A549 (cell line): ENCODE data around the gene TFDP1. TPM values are rescaled to one million over a fixed set of nuclear protein-coding genes. Genes with fewer than 3 reads are reported as not detected.

ENCODE experiments used
- ATAC-seq, 2 experiments: fragments of 200-7000 bp in 1 of 2; fragments of >200 bp in 1 of 2; cut with Nextera tagmentation in 1 of 2; cut with Tn5 transposase in 1 of 2; 3 replicates each; pipeline versions ENCODE4 v1.8.0 to v1.9.1; 2018 to 2020; ENCODE audit warnings: mild to moderate bottlenecking in 1 of 2, moderate library complexity in 1 of 2
- CTCF ChIA-PET: fragments of 300-600 bp; sonication (Branson Sonifier 250); formaldehyde crosslinking; extraction: SDS; loops from one replicate; lab custom pipeline; 2021; ENCODE audit warnings: antibody characterized with exemption, inconsistent platforms; lab: Yijun Ruan, JAX
- POLR2A ChIA-PET: fragments of 350-600 bp; formaldehyde crosslinking; extraction: SDS; loops from one replicate; lab custom pipeline; 2021; ENCODE audit warnings: antibody characterized with exemption, inconsistent platforms; lab: Yijun Ruan, JAX
- DNase-seq, 2 experiments: peaks; one replicate each; pipeline versions ENCODE4 v3.0.0 to v3.0.0-alpha.2; 2011 to 2016; ENCODE audit warnings: low read depth in 1 of 2, low spot score in 1 of 2
- FAIRE-seq: peaks from 2 replicates; lab custom pipeline; 2011; peaks lifted over from hg19 to GRCh38; lab: Jason Lieb, UNC
- H3K27ac ChIP-seq, 2 experiments: fragments of >200 bp; sonication (Bioruptor Twin); formaldehyde crosslinking; 3 replicates each; pipeline ENCODE4 v1.5.1; 2016 to 2017
- H3K4me1 ChIP-seq: fragments of >200 bp; sonication (Bioruptor Twin); formaldehyde crosslinking; 3 replicates; pipeline ENCODE4 v1.6.1; 2016
- H3K4me2 ChIP-seq: fragments of >200 bp; sonication (Bioruptor Twin); formaldehyde crosslinking; 3 replicates; pipeline ENCODE4 v1.6.1; 2016
- H3K4me3 ChIP-seq: fragments of >200 bp; sonication (Bioruptor Twin); formaldehyde crosslinking; 3 replicates; pipeline ENCODE4 v1.5.1; 2016
- H3K9me3 ChIP-seq: fragments of >200 bp; sonication (Bioruptor Twin); formaldehyde crosslinking; 3 replicates; pipeline ENCODE4 v1.6.1; 2016
- ATOH8 ChIP-seq: fragments of 250-450 bp; sonication (Bioruptor Pico); IDR thresholded peaks from 2 replicates; pipeline ENCODE4 v1.5.0; 2020; ENCODE audit warnings: low read depth, mild to moderate bottlenecking, moderate library complexity
- BHLHE40 ChIP-seq: IDR thresholded peaks from 2 replicates; pipeline ENCODE4 v1.6.1; 2012; ENCODE audit warnings: low read depth, low read length, inconsistent platforms
- CBX2 ChIP-seq: fragments of 200-600 bp; sonication (generic); IDR thresholded peaks from 2 replicates; pipeline ENCODE4 v1.6.1; 2016; ENCODE audit warnings: low read depth, mild to moderate bottlenecking, borderline replicate concordance
- CBX8 ChIP-seq: fragments of 200-600 bp; sonication (generic); IDR thresholded peaks from 2 replicates; pipeline ENCODE4 v1.6.1; 2016
- CEBPB ChIP-seq, 2 experiments: fragments of >200 bp in 1 of 2; sonication (Bioruptor Twin) in 1 of 2; formaldehyde crosslinking in 1 of 2; IDR thresholded peaks; 2 replicates each; pipeline ENCODE4 v1.6.1; 2012 to 2016
- CHD2 ChIP-seq: fragments of 150-350 bp; IDR thresholded peaks from 2 replicates; pipeline ENCODE4 v1.6.1; 2014; ENCODE audit warnings: low read length; ENCODE audit not compliant: partially characterized antibody
- CHD4 ChIP-seq: fragments of 200-600 bp; sonication (generic); IDR thresholded peaks from 2 replicates; pipeline ENCODE4 v1.6.1; 2016; ENCODE audit warnings: antibody characterized with exemption, mild to moderate bottlenecking, borderline replicate concordance
- EHMT2 ChIP-seq: fragments of 200-600 bp; sonication (generic); IDR thresholded peaks from 2 replicates; pipeline ENCODE4 v1.6.1; 2016; ENCODE audit warnings: antibody characterized with exemption, low read depth, mild to moderate bottlenecking, moderate library complexity
- ESRRA ChIP-seq: fragments of 150-350 bp; IDR thresholded peaks from 2 replicates; pipeline ENCODE4 v1.6.1; 2014; ENCODE audit warnings: mild to moderate bottlenecking, low read length, borderline replicate concordance
- GATA3 ChIP-seq: IDR thresholded peaks from 2 replicates; pipeline ENCODE4 v1.6.1; 2012; ENCODE audit warnings: borderline replicate concordance
- HEYL ChIP-seq: fragments of 250-450 bp; sonication (Bioruptor Pico); IDR thresholded peaks from 2 replicates; pipeline ENCODE4 v1.8.0; 2021; ENCODE audit warnings: mild to moderate bottlenecking, moderate library complexity
- HOXB13 ChIP-seq: fragments of 250-450 bp; sonication (Bioruptor Pico); IDR thresholded peaks from 2 replicates; pipeline ENCODE4 v1.5.0; 2020; ENCODE audit warnings: low read depth, mild to moderate bottlenecking, moderate library complexity
- KDM1A ChIP-seq: fragments of 200-600 bp; sonication (generic); IDR thresholded peaks from 2 replicates; pipeline ENCODE4 v1.6.1; 2016; ENCODE audit warnings: low read depth, mild to moderate bottlenecking
- MYC ChIP-seq: IDR thresholded peaks from 2 replicates; pipeline ENCODE4 v1.6.1; 2012; ENCODE audit warnings: mild to moderate bottlenecking, inconsistent platforms, low read length, improper control_type of control experiment, borderline replicate concordance
- NFE2L2 ChIP-seq: fragments of 150-350 bp; conservative IDR thresholded peaks from 2 replicates; pipeline ENCODE4 v1.6.1; 2014; ENCODE audit warnings: low read length
- NPAS2 ChIP-seq: fragments of 250-450 bp; sonication (Bioruptor Pico); IDR thresholded peaks from 2 replicates; pipeline ENCODE4 v1.8.0; 2022; ENCODE audit warnings: mild to moderate bottlenecking, moderate library complexity, borderline replicate concordance
- NR3C1 ChIP-seq: fragments of >200 bp; sonication (Bioruptor Twin); formaldehyde crosslinking; IDR thresholded peaks from 3 replicates; pipeline ENCODE4 v1.6.1; 2017
- RARB ChIP-seq: fragments of 250-450 bp; sonication (Bioruptor Pico); IDR thresholded peaks from 2 replicates; pipeline ENCODE4 v1.8.0; 2021; ENCODE audit warnings: mild to moderate bottlenecking, moderate library complexity
- RCOR1 ChIP-seq: fragments of 150-350 bp; IDR thresholded peaks from 2 replicates; pipeline ENCODE4 v1.6.1; 2014; ENCODE audit warnings: antibody characterized with exemption, low read length, low read depth
- RFX5 ChIP-seq: fragments of 450-650 bp; IDR thresholded peaks from 2 replicates; pipeline ENCODE4 v1.7.1; 2014; ENCODE audit warnings: antibody characterized with exemption, mild to moderate bottlenecking, moderate library complexity
- TP53 ChIP-seq: fragments of 250-450 bp; sonication (Bioruptor Pico); IDR thresholded peaks from 2 replicates; pipeline ENCODE4 v1.5.0; 2021; ENCODE audit warnings: mild to moderate bottlenecking, moderate library complexity
- ZNF302 ChIP-seq: fragments of 250-450 bp; sonication (Bioruptor Pico); IDR thresholded peaks from 2 replicates; pipeline ENCODE4 v1.9.0; 2021; ENCODE audit warnings: inconsistent platforms, mild to moderate bottlenecking, moderate library complexity
- ZSCAN20 ChIP-seq: fragments of 250-450 bp; sonication (Bioruptor Pico); IDR thresholded peaks from 2 replicates; pipeline ENCODE4 v1.8.0; 2022; ENCODE audit warnings: mild to moderate bottlenecking, moderate library complexity
- WGBS: methylation state at CpG from one replicate; pipeline ENCODE4 v1.1.6; 2017; ENCODE audit errors: missing lambda C conversion rate; 5-methylcytosine and 5-hydroxymethylcytosine counted together
- polyA plus RNA-seq, 4 experiments: library from polyadenylated mRNA; depleted of rRNA in 3 of 4; stranded (reverse); fragments of >200 nt; fragmentation: RNase III in 1 of 4; extraction: RNeasy Plus Mini Kit Qiagen cat#74134 plus additional on column Dnase treatment in 1 of 4; gene quantifications; 2 replicates in 3 of 4; 3 replicates in 1 of 4; pipeline ENCODE4 v1.2.3, GENCODE V29; 2011 to 2017
- TF ChIP-seq, protein P1 (sequence below): fragments of 200-600 bp; sonication (generic); IDR thresholded peaks from 2 replicates; pipeline ENCODE4 v1.6.1; 2016; ENCODE audit warnings: antibody characterized with exemption, mild to moderate bottlenecking, moderate library complexity
- TF ChIP-seq, protein P2 (sequence below): IDR thresholded peaks from 2 replicates; pipeline ENCODE4 v1.6.1; 2012
- TF ChIP-seq, protein P3 (sequence below): fragments of >200 bp; sonication (Bioruptor Twin); formaldehyde crosslinking; IDR thresholded peaks from 3 replicates; pipeline ENCODE4 v1.5.1; 2016

The TFDP1 gene
- polyA plus RNA-seq, 2 of the 4 experiments (the other 2 are of a cell fraction), result 73.2 to 88.4 TPM

- CTCF ChIA-PET, result no interaction called here
- POLR2A ChIA-PET, result no interaction called here
- no peak overlapping the region for H3K4me3 ChIP-seq
- FAIRE-seq, result no peak
- no peaks in the 10 kb centered on the region for H3K9me3 ChIP-seq
- no peak for TF ChIP-seq CBX8
- ATAC-seq, result no peak
- H3K4me2 ChIP-seq, result no peak overlapping the region
- DNase-seq, result no peak
- no peak overlapping the region for H3K27ac ChIP-seq
- WGBS, result 77% methylated on average over 9 of the region's 26 CpGs
- no peaks in the 10 kb centered on the region for H3K4me1 ChIP-seq
These were observed 18.9 kb upstream of the TFDP1 start for GRCh38 chr13:113565526-113566226.

- ChIA-PET CTCF (no interaction called here), POLR2A (no interaction called here)
- Histone ChIP-seq H3K27ac (no peak overlapping the region), H3K9me3 (no peaks in the 10 kb centered on the region), H3K4me1 (no peaks in the 10 kb centered on the region), H3K4me3 (no peak overlapping the region), H3K4me2 (no peak overlapping the region)
- DNase-seq (no peak), FAIRE-seq (no peak), ATAC-seq (no peak)
- 68% methylated on average over 12 of the region's 17 CpGs for WGBS
- TF ChIP-seq ZSCAN20 (CRISPR knock-in tag), result no peak
- no peak for TF ChIP-seq HEYL (CRISPR knock-in tag)
- TF ChIP-seq CBX8, result no peak
- TF ChIP-seq ESRRA, result no peak
- no peak for TF ChIP-seq HOXB13
- no peak for TF ChIP-seq NPAS2
- TF ChIP-seq, protein P1, sequence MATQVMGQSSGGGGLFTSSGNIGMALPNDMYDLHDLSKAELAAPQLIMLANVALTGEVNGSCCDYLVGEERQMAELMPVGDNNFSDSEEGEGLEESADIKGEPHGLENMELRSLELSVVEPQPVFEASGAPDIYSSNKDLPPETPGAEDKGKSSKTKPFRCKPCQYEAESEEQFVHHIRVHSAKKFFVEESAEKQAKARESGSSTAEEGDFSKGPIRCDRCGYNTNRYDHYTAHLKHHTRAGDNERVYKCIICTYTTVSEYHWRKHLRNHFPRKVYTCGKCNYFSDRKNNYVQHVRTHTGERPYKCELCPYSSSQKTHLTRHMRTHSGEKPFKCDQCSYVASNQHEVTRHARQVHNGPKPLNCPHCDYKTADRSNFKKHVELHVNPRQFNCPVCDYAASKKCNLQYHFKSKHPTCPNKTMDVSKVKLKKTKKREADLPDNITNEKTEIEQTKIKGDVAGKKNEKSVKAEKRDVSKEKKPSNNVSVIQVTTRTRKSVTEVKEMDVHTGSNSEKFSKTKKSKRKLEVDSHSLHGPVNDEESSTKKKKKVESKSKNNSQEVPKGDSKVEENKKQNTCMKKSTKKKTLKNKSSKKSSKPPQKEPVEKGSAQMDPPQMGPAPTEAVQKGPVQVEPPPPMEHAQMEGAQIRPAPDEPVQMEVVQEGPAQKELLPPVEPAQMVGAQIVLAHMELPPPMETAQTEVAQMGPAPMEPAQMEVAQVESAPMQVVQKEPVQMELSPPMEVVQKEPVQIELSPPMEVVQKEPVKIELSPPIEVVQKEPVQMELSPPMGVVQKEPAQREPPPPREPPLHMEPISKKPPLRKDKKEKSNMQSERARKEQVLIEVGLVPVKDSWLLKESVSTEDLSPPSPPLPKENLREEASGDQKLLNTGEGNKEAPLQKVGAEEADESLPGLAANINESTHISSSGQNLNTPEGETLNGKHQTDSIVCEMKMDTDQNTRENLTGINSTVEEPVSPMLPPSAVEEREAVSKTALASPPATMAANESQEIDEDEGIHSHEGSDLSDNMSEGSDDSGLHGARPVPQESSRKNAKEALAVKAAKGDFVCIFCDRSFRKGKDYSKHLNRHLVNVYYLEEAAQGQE, result no peak
- TF ChIP-seq KDM1A, result no peak
- TF ChIP-seq CHD2, result no peak
- TF ChIP-seq TP53 (CRISPR knock-in tag), result no peak
- no peak for TF ChIP-seq RARB (CRISPR knock-in tag)
- no peak for TF ChIP-seq CHD4
- TF ChIP-seq NFE2L2, result no peak
- no peak for TF ChIP-seq ZNF302 (CRISPR knock-in tag)
- TF ChIP-seq, protein P2, sequence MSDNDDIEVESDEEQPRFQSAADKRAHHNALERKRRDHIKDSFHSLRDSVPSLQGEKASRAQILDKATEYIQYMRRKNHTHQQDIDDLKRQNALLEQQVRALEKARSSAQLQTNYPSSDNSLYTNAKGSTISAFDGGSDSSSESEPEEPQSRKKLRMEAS, result no peak
- no peak for TF ChIP-seq NR3C1
- no peak for TF ChIP-seq RFX5
- no peak for TF ChIP-seq EHMT2
- TF ChIP-seq, all 56 proteins: peak for 0
These were observed 18.4 kb upstream of the TFDP1 start for GRCh38 chr13:113566227-113566561.

DNA sequence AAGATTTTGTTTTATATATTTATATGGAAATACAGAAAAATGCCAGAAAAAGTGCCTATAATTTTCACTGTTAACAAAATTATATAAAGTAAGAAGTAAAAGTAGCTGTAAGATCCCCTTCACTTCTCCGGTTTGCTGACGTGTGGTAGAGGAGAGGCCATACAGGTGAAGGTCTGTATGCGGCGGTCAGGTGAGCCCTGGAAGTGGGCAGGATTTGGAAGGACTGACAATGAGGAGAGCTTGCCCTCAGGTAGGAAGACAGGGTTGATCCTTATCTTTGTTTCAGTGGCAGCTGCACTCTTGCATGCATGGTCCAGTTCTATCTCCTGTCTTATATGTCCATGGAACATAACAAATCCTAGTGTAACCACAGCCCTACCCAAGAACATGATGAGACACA, 16.9 kb upstream of the TFDP1 start:
- 84% methylated on average over 4 of the region's 4 CpGs for WGBS
- Histone ChIP-seq H3K9me3 (no peaks in the 10 kb centered on the region), H3K27ac (no peak overlapping the region), H3K4me2 (no peak overlapping the region), H3K4me1 (no peaks in the 10 kb centered on the region), H3K4me3 (no peak overlapping the region)
- ChIA-PET POLR2A (interaction anchor here (0.6 kb wide), 1 partner anchor 10 kb away, joined by 5 read pairs; no protein-coding TSS in a partner anchor), CTCF (interaction anchor here (1.0 kb wide), 1 partner anchor 8 kb away, joined by 3 read pairs; no protein-coding TSS in a partner anchor)
- FAIRE-seq (no peak), DNase-seq (no peak)
- no peak for TF ChIP-seq ESRRA
- TF ChIP-seq GATA3, result no peak
- TF ChIP-seq, protein P2, result no peak
- no peak for TF ChIP-seq NFE2L2
- no peak for TF ChIP-seq RCOR1
- no peak for TF ChIP-seq NPAS2
- no peak for TF ChIP-seq MYC
- TF ChIP-seq, protein P3, sequence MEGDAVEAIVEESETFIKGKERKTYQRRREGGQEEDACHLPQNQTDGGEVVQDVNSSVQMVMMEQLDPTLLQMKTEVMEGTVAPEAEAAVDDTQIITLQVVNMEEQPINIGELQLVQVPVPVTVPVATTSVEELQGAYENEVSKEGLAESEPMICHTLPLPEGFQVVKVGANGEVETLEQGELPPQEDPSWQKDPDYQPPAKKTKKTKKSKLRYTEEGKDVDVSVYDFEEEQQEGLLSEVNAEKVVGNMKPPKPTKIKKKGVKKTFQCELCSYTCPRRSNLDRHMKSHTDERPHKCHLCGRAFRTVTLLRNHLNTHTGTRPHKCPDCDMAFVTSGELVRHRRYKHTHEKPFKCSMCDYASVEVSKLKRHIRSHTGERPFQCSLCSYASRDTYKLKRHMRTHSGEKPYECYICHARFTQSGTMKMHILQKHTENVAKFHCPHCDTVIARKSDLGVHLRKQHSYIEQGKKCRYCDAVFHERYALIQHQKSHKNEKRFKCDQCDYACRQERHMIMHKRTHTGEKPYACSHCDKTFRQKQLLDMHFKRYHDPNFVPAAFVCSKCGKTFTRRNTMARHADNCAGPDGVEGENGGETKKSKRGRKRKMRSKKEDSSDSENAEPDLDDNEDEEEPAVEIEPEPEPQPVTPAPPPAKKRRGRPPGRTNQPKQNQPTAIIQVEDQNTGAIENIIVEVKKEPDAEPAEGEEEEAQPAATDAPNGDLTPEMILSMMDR, result no peak
- no peak for TF ChIP-seq ATOH8
- TF ChIP-seq CBX2, result no peak
- no peak for TF ChIP-seq CEBPB (IDR thresholded peaks at IDR 0.05)
- TF ChIP-seq BHLHE40, result no peak
- TF ChIP-seq, all 56 proteins: peak for 0
- ATAC-seq, result no peak
